WTC11 (cell line): ENCODE measurements around the gene TASP1. TPM values are rescaled to one million over a fixed set of nuclear protein-coding genes. Genes with fewer than 3 reads are reported as not detected.

Experiments
- ATAC-seq: fragments of 200-7000 bp; cut with Tn5 transposase; 2 replicates; pipeline ENCODE4 v1.10.0; 2021; ENCODE audit warnings: mild to moderate bottlenecking, moderate library complexity
- CTCF ChIA-PET: fragments of 300-600 bp; sonication (Branson Sonifier 250); formaldehyde crosslinking; loops from one replicate; lab custom pipeline; 2021; ENCODE audit warnings: antibody characterized with exemption; lab: Charles Lee
- POLR2A ChIA-PET: fragments of 350-600 bp; sonication (Branson Sonifier 250); formaldehyde crosslinking; loops from one replicate; lab custom pipeline; 2021; ENCODE audit warnings: antibody characterized with exemption; lab: Charles Lee
- DNase-seq: peaks from one replicate; pipeline ENCODE4 v3.0.0; 2021; ENCODE audit warnings: low spot score
- H3K27ac Mint-ChIP-seq: 2 replicates; pipeline ENCODE4 v1.8.0; 2021; ENCODE audit warnings: mixed read lengths
- H3K27me3 Mint-ChIP-seq: 2 replicates; pipeline ENCODE4 v1.8.0; 2021; ENCODE audit warnings: low read depth, mild to moderate bottlenecking, moderate library complexity, mixed read lengths
- H3K36me3 Mint-ChIP-seq: 2 replicates; pipeline ENCODE4 v1.8.0; 2021; ENCODE audit warnings: mixed read lengths
- H3K4me1 Mint-ChIP-seq: 2 replicates; pipeline ENCODE4 v1.8.0; 2022; ENCODE audit warnings: mixed read lengths
- H3K4me3 Mint-ChIP-seq: 2 replicates; pipeline ENCODE4 v1.8.0; 2021; ENCODE audit warnings: mild to moderate bottlenecking, moderate library complexity, mixed read lengths
- H3K9me3 Mint-ChIP-seq: 2 replicates; pipeline ENCODE4 v1.8.0; 2021; ENCODE audit warnings: mixed read lengths
- ATF1 ChIP-seq: sonication (generic); formaldehyde crosslinking; IDR thresholded peaks from 2 replicates; pipeline ENCODE4 v1.8.1; 2023; ENCODE audit warnings: mild to moderate bottlenecking, moderate library complexity, missing genetic modification reagents
- E2F4 ChIP-seq: sonication (generic); formaldehyde crosslinking; IDR thresholded peaks from 2 replicates; pipeline ENCODE4 v1.8.1; 2022; ENCODE audit warnings: low read depth, mild to moderate bottlenecking, moderate library complexity, missing genetic modification reagents, borderline replicate concordance
- ESRRA ChIP-seq: sonication (generic); formaldehyde crosslinking; IDR thresholded peaks from 2 replicates; pipeline ENCODE4 v1.8.1; 2022; ENCODE audit warnings: mild to moderate bottlenecking, missing genetic modification reagents, borderline replicate concordance
- FOXP1 ChIP-seq: sonication (generic); formaldehyde crosslinking; IDR thresholded peaks from 2 replicates; pipeline ENCODE4 v1.8.0; 2022; ENCODE audit warnings: missing genetic modification reagents, mild to moderate bottlenecking, moderate library complexity, borderline replicate concordance
- JUN ChIP-seq: sonication (generic); formaldehyde crosslinking; IDR thresholded peaks from 2 replicates; pipeline ENCODE4 v1.8.0; 2023; ENCODE audit warnings: mild to moderate bottlenecking, missing genetic modification reagents
- MXD4 ChIP-seq: fragments of 250-450 bp; sonication (Bioruptor Pico); IDR thresholded peaks from 2 replicates; pipeline ENCODE4 v1.8.0; 2021; ENCODE audit warnings: mild to moderate bottlenecking, moderate library complexity, borderline replicate concordance
- OVOL2 ChIP-seq: fragments of 250-450 bp; sonication (Bioruptor Pico); IDR thresholded peaks from 2 replicates; pipeline ENCODE4 v1.9.0; 2021; ENCODE audit warnings: mild to moderate bottlenecking, borderline replicate concordance
- PRDM15 ChIP-seq: sonication (generic); formaldehyde crosslinking; IDR thresholded peaks from 2 replicates; pipeline ENCODE4 v1.8.0; 2022; ENCODE audit warnings: missing genetic modification reagents
- RELA ChIP-seq: sonication (generic); formaldehyde crosslinking; IDR thresholded peaks from 2 replicates; pipeline ENCODE4 v1.8.1; 2022; ENCODE audit warnings: missing genetic modification reagents, mild to moderate bottlenecking, borderline replicate concordance
- RORB ChIP-seq: fragments of 250-450 bp; sonication (Bioruptor Pico); IDR thresholded peaks from 2 replicates; pipeline ENCODE4 v1.9.0; 2021; ENCODE audit warnings: mild to moderate bottlenecking
- SOX15 ChIP-seq: fragments of 250-450 bp; sonication (Bioruptor Pico); IDR thresholded peaks from 2 replicates; pipeline ENCODE4 v1.9.0; 2021; ENCODE audit warnings: mild to moderate bottlenecking
- STAT6 ChIP-seq: sonication (generic); formaldehyde crosslinking; conservative IDR thresholded peaks from 2 replicates; pipeline ENCODE4 v1.8.1; 2023; ENCODE audit warnings: mild to moderate bottlenecking, low read depth, missing genetic modification reagents, moderate library complexity
- TP53 ChIP-seq: sonication (generic); formaldehyde crosslinking; IDR thresholded peaks from 2 replicates; pipeline ENCODE4 v1.8.1; 2023; ENCODE audit warnings: mild to moderate bottlenecking, missing genetic modification reagents
- ZNF232 ChIP-seq: sonication (generic); formaldehyde crosslinking; IDR thresholded peaks from 2 replicates; pipeline ENCODE4 v1.8.0; 2022; ENCODE audit warnings: mild to moderate bottlenecking, missing genetic modification reagents
- ZNF263 ChIP-seq: sonication (generic); formaldehyde crosslinking; IDR thresholded peaks from 2 replicates; pipeline ENCODE4 v1.8.1; 2022; ENCODE audit warnings: low read depth, mild to moderate bottlenecking, moderate library complexity, missing genetic modification reagents
- ZNF317 ChIP-seq: sonication (generic); formaldehyde crosslinking; IDR thresholded peaks from 2 replicates; pipeline ENCODE4 v1.8.1; 2023; ENCODE audit warnings: low read depth, mild to moderate bottlenecking, moderate library complexity, missing genetic modification reagents, borderline replicate concordance
- ZNF512 ChIP-seq: sonication (generic); formaldehyde crosslinking; IDR thresholded peaks from 2 replicates; pipeline ENCODE4 v1.8.1; 2022; ENCODE audit warnings: missing genetic modification reagents, borderline replicate concordance
- total RNA-seq: library from RNA; stranded (reverse); gene quantifications from 3 replicates; pipeline ENCODE4 v1.2.3, GENCODE V29; 2021
- TF ChIP-seq, protein P1 (sequence below): sonication (generic); formaldehyde crosslinking; IDR thresholded peaks from 2 replicates; pipeline ENCODE4 v1.8.1; 2023; ENCODE audit warnings: mild to moderate bottlenecking, missing genetic modification reagents, moderate library complexity
- TF ChIP-seq, protein P2 (sequence below): sonication (generic); formaldehyde crosslinking; IDR thresholded peaks from 2 replicates; pipeline ENCODE4 v1.8.1; 2022; ENCODE audit warnings: low read depth, missing genetic modification reagents, borderline replicate concordance
- TF ChIP-seq, protein P3 (sequence below): sonication (generic); formaldehyde crosslinking; IDR thresholded peaks from 2 replicates; pipeline ENCODE4 v1.8.1; 2023; ENCODE audit warnings: mild to moderate bottlenecking, missing genetic modification reagents, moderate library complexity

TASP1 gene
- total RNA-seq, 1 experiment from 2014 or later: 12.4 TPM

DNA sequence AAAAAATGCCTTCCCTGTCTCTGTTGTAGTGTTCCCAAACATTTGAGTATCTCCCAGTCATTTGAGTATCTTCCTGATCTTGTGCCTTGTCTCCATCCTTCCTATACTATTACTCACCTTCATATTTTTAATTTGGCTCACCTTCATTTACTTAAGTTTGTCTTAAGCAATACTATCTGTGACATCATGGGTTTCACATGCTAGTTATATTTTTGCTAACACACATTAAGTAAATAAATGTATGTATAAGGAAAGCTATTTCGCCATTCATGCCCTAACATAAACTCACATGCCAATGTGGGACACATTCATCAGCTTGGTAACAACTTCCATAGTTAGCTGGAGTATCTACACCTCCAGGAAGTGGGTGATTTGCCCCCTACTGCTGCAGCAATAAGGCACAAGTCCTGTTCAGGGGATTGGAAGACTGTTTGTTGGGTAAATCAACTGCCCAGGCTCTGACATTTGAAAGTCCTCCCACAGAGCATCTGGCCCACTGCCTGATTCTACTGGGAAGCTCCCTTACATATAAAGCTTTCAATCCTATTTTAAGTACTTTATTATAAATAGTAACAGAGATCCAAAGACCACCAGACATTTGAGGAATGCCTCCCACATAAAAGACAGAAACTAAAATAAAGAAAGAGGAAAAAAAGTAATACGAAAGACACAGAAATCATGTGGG lies 285.3 kb downstream of the TASP1 start:
- Mint-ChIP-seq H3K9me3 (no peaks in the 10 kb centered on the region; the same call in 1 of the 2 replicates), H3K27ac (peak overlapping the region; percentile 33; the same call in 1 of the 2 replicates), H3K36me3 (no peaks in the 10 kb centered on the region), H3K27me3 (no peaks in the 10 kb centered on the region), H3K4me1 (peaks cover 53% of the 10 kb centered on the region), H3K4me3 (no peak overlapping the region)
- ChIA-PET POLR2A (no interaction called here), CTCF (interaction anchor here (1.2 kb wide), 1 partner anchor 29 kb away, joined by 8 read pairs; no protein-coding TSS in a partner anchor)
- ATAC-seq: peak; percentile 66
- no peak for DNase-seq
- TF ChIP-seq STAT6 (CRISPR knock-in tag) (no peak), ZNF317 (CRISPR knock-in tag) (no peak), ESRRA (CRISPR knock-in tag) (no peak), RELA (no peak)
- TF ChIP-seq, protein P1, sequence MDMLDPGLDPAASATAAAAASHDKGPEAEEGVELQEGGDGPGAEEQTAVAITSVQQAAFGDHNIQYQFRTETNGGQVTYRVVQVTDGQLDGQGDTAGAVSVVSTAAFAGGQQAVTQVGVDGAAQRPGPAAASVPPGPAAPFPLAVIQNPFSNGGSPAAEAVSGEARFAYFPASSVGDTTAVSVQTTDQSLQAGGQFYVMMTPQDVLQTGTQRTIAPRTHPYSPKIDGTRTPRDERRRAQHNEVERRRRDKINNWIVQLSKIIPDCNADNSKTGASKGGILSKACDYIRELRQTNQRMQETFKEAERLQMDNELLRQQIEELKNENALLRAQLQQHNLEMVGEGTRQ (CRISPR knock-in tag): no peak

DNA sequence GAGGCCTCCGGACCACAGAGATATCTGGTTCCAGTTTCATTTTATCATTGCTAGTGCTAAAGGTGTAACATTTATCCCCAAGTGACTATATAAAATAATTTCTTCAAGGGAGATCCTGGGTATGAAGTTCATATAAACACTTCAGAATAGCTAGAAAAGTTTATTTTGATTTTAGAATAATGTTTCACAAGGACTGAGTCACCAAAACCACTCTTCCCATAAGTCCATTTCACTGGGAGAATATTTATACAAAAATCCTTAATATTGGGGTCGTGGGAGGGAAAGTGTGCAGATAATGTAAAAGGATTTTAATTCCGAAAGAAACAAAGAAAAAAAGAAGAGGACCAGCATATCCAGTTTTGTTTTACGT lies 289.5 kb downstream of the TASP1 start:
- Mint-ChIP-seq H3K4me3 (no peak overlapping the region), H3K4me1 (peaks cover 21% of the 10 kb centered on the region), H3K27me3 (no peaks in the 10 kb centered on the region), H3K9me3 (no peaks in the 10 kb centered on the region; the same call in 1 of the 2 replicates), H3K36me3 (no peaks in the 10 kb centered on the region), H3K27ac (no peak overlapping the region)
- no peak for DNase-seq
- ChIA-PET POLR2A (no interaction called here), CTCF (no interaction called here)
- no peak for ATAC-seq
- TF ChIP-seq OVOL2: no peak
- no peak for TF ChIP-seq PRDM15 (CRISPR knock-in tag)
- TF ChIP-seq RORB: no peak
- no peak for TF ChIP-seq E2F4 (CRISPR knock-in tag)
- TF ChIP-seq, protein P2, sequence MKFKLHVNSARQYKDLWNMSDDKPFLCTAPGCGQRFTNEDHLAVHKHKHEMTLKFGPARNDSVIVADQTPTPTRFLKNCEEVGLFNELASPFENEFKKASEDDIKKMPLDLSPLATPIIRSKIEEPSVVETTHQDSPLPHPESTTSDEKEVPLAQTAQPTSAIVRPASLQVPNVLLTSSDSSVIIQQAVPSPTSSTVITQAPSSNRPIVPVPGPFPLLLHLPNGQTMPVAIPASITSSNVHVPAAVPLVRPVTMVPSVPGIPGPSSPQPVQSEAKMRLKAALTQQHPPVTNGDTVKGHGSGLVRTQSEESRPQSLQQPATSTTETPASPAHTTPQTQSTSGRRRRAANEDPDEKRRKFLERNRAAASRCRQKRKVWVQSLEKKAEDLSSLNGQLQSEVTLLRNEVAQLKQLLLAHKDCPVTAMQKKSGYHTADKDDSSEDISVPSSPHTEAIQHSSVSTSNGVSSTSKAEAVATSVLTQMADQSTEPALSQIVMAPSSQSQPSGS (CRISPR knock-in tag): no peak
- TF ChIP-seq ZNF263: no peak
- TF ChIP-seq, protein P3, sequence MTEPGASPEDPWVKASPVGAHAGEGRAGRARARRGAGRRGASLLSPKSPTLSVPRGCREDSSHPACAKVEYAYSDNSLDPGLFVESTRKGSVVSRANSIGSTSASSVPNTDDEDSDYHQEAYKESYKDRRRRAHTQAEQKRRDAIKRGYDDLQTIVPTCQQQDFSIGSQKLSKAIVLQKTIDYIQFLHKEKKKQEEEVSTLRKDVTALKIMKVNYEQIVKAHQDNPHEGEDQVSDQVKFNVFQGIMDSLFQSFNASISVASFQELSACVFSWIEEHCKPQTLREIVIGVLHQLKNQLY: no peak
- no peak for TF ChIP-seq ZNF232
- no peak for TF ChIP-seq JUN (CRISPR knock-in tag)
- no peak for TF ChIP-seq MXD4 (CRISPR knock-in tag)
- no peak for TF ChIP-seq TP53 (CRISPR knock-in tag)
- TF ChIP-seq ZNF512 (CRISPR knock-in tag): no peak
- no peak for TF ChIP-seq ATF1
- no peak for TF ChIP-seq SOX15 (CRISPR knock-in tag)
- no peak for TF ChIP-seq FOXP1 (CRISPR knock-in tag)
